Heart left ventricle (tissue), 13 donors: ENCODE results near the gene ZNF579.

ENCODE experiments used
- POLR2A ChIP-seq, 2 donors: fragments of 450-650 bp; IDR thresholded peaks; one replicate each; pipeline ENCODE4 v1.6.1; 2017; ENCODE audit warnings: antibody characterized with exemption in 2 of 2, mild to moderate bottlenecking in 2 of 2, moderate library complexity in 2 of 2
- TF ChIP-seq, protein P1 (sequence below), 12 donors: fragments of 200-600 bp; sonication (generic) in 4 of 12; IDR thresholded peaks; one replicate each; pipeline versions ENCODE4 v1.5.0 to v1.8.0; 2018 to 2022; ENCODE audit warnings: antibody characterized with exemption in 12 of 12, mild to moderate bottlenecking in 5 of 12
- donor health status: ischemic (EF 13 %, LVEDD 7.1; RV severe dilation, severe dysfunction).
- donor health status: DM: no; HTN: yes; CAD: no.
- donor health status: DM: no; HTN: no; CAD: no.
- donor health status: ischemic (EF 25% LVEDD 6.9; RV normal size, moderate dysfunction).
- donor health status: ischemic (EF 25% LVEDD 5.7; RV mildly dilated, moderate dysfunction).
- donor health status: ischemic (EF 35%, LVEDD 5.7; RV mildly dilated, moderate dysfunction).
- donor health status: nonischemic (EF 11% LVEDD 7.7; RV severe dilation, severe dysfunction).
- donor health status: DM: yes; HTN: yes; CAD: no.
- donor health status: PGD.
- donor health status: ischemic (EF 29% LVEDD 5.4; RV normal size, mild dysfunction).
- donor health status: nonischemic (EF 23%, LVEDD 6.1; RV moderate dilation, normal function).

DNA sequence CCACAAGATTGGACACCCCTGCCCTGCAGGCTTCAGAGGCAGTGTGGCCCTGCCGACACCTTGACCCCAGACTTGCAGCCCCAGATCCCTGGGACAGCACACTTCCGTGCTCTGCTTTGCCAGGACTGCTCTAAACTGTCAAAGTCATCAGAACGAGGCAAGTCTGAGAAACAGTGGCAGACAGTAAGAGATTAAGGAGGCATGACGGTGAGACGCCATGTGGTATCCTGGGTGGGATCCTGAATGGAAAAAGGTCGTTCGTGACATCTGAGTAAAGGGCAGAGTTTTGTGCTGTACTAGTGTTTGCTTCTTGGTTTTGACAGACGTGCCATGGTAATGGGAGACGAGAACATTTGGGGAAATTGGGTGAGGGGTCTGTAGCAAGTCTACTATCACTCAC, 13.8 kb downstream of the ZNF579 start:
- TF ChIP-seq, protein P1, sequence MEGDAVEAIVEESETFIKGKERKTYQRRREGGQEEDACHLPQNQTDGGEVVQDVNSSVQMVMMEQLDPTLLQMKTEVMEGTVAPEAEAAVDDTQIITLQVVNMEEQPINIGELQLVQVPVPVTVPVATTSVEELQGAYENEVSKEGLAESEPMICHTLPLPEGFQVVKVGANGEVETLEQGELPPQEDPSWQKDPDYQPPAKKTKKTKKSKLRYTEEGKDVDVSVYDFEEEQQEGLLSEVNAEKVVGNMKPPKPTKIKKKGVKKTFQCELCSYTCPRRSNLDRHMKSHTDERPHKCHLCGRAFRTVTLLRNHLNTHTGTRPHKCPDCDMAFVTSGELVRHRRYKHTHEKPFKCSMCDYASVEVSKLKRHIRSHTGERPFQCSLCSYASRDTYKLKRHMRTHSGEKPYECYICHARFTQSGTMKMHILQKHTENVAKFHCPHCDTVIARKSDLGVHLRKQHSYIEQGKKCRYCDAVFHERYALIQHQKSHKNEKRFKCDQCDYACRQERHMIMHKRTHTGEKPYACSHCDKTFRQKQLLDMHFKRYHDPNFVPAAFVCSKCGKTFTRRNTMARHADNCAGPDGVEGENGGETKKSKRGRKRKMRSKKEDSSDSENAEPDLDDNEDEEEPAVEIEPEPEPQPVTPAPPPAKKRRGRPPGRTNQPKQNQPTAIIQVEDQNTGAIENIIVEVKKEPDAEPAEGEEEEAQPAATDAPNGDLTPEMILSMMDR (IDR thresholded peaks at IDR 0.05) = no peak
- TF ChIP-seq POLR2A (IDR thresholded peaks at IDR 0.05) = no peak
